ENCODE data around the gene CLOCK.
"Not testable (repeated sequence)": the region's sequence is repeated elsewhere in the genome, so short reads cannot be mapped to it uniquely, and the experiment has no call there.

Gene CLOCK

GRCh38 chr4:55546756-55547465 lies at the start of gene CLOCK:
Gene CLOCK (minus strand): TSS chr4:55546909. CDS start chr4:55482785, 64,124 bp downstream.
- FAIRE-seq (no peak), DNase-seq (ENCODE audit: low spot score) (peak; percentile 74)

GRCh38 chr4:55592014-55592413 lies 45.3 kb upstream of the CLOCK start, which contains the start of gene PDCL2:
Gene PDCL2 (minus strand): TSS chr4:55592245. CDS start chr4:55592109, 136 bp downstream.
- no peak for FAIRE-seq
- no peak for DNase-seq (ENCODE audit: low spot score)

- FAIRE-seq: no peak
- DNase-seq (ENCODE audit: low spot score): no peak
Measured at GRCh38 chr4:55588160-55588559, 41.5 kb upstream of the CLOCK start.

- not testable (repeated sequence) for FAIRE-seq; DNase-seq (ENCODE audit: low spot score)
Measured at GRCh38 chr4:55582773-55583172, 36.1 kb upstream of the CLOCK start.

GRCh38 chr4:55578341-55579010 lies 31.8 kb upstream of the CLOCK start:
- FAIRE-seq (no peak), DNase-seq (ENCODE audit: low spot score) (no peak)

GRCh38 chr4:55575513-55575912 lies 28.8 kb upstream of the CLOCK start:
- DNase-seq (ENCODE audit: low spot score) (no peak), FAIRE-seq (no peak)

- DNase-seq (ENCODE audit: low spot score) (no peak), FAIRE-seq (no peak)
Measured at GRCh38 chr4:55574252-55574651, 27.5 kb upstream of the CLOCK start.

- DNase-seq (ENCODE audit: low spot score): no peak
- no peak for FAIRE-seq
Measured at GRCh38 chr4:55571806-55572205, 25.1 kb upstream of the CLOCK start.

- FAIRE-seq: no peak
- no peak for DNase-seq (ENCODE audit: low spot score)
Measured at GRCh38 chr4:55568905-55569504, 22.3 kb upstream of the CLOCK start.

GRCh38 chr4:55561889-55562288 lies 15.2 kb upstream of the CLOCK start:
- DNase-seq (ENCODE audit: low spot score): no peak
- no peak for FAIRE-seq

- DNase-seq (ENCODE audit: low spot score): no peak
- FAIRE-seq: no peak
Measured at GRCh38 chr4:55560096-55560495, 13.4 kb upstream of the CLOCK start.

- FAIRE-seq: peak; percentile 75
- peak; percentile 25 for DNase-seq (ENCODE audit: low spot score)
Measured at GRCh38 chr4:55554453-55555030, 7.8 kb upstream of the CLOCK start.

GRCh38 chr4:55553441-55554201 lies 6.9 kb upstream of the CLOCK start:
- DNase-seq (ENCODE audit: low spot score) (no peak), FAIRE-seq (no peak)

- FAIRE-seq; DNase-seq (ENCODE audit: low spot score): not testable (repeated sequence)
Measured at GRCh38 chr4:55551964-55552363, 5.3 kb upstream of the CLOCK start.

GRCh38 chr4:55549888-55550287 lies 3.2 kb upstream of the CLOCK start:
- FAIRE-seq (peak; percentile 99), DNase-seq (ENCODE audit: low spot score) (peak; percentile 94)

GRCh38 chr4:55547918-55548317 lies 1.2 kb upstream of the CLOCK start:
- DNase-seq (ENCODE audit: low spot score): no peak
- no peak for FAIRE-seq

- DNase-seq (ENCODE audit: low spot score): peak; percentile 35
Measured at GRCh38 chr4:55547466-55547770, 709 bp upstream of the CLOCK start.

GRCh38 chr4:55546506-55546755 lies 278 bp downstream of the CLOCK start:
- no peak for FAIRE-seq
- DNase-seq (ENCODE audit: low spot score): no peak

More at GRCh38 chr4:55547466-55547770, 709 bp upstream of the CLOCK start:
- peak; percentile 14 for FAIRE-seq

- FAIRE-seq: no peak
- DNase-seq (ENCODE audit: low spot score): peak; percentile 61
Measured at GRCh38 chr4:55545641-55546505, 836 bp downstream of the CLOCK start.

- FAIRE-seq (peak; percentile 72), DNase-seq (ENCODE audit: low spot score) (no peak)
Measured at GRCh38 chr4:55545151-55545550, 1.6 kb downstream of the CLOCK start.

- DNase-seq (ENCODE audit: low spot score): peak; percentile 38
- FAIRE-seq: peak; percentile 51
Measured at GRCh38 chr4:55543858-55544257, 2.9 kb downstream of the CLOCK start.

Measured in RCC 7860 (cell line).